ENCODE results near the gene RNF186.

GRCh38 chr1:19818324-19818723 lies 3.2 kb upstream of the RNF186 start:
- TF ChIP-seq EZH2phosphoT487 (IDR thresholded peaks at IDR 0.05; ENCODE audit: borderline replicate concordance), result no peak
- no peak for TF ChIP-seq CTCF (conservative IDR thresholded peaks at IDR 0.05; ENCODE audit: low read length)
